ENCODE measurements around the gene HOXD11. TPM values are rescaled to one million over a fixed set of nuclear protein-coding genes. Genes with fewer than 3 reads are reported as not detected.
A peak's percentile ranks its signal among the peaks of the same experiment; 100 is the strongest.

HOXD11 gene
- total and polyA plus RNA-seq, 9 of the 15 experiments (the other 6 are each of a cell fraction or from before 2014, with no cell fraction given): not detected

DNA sequence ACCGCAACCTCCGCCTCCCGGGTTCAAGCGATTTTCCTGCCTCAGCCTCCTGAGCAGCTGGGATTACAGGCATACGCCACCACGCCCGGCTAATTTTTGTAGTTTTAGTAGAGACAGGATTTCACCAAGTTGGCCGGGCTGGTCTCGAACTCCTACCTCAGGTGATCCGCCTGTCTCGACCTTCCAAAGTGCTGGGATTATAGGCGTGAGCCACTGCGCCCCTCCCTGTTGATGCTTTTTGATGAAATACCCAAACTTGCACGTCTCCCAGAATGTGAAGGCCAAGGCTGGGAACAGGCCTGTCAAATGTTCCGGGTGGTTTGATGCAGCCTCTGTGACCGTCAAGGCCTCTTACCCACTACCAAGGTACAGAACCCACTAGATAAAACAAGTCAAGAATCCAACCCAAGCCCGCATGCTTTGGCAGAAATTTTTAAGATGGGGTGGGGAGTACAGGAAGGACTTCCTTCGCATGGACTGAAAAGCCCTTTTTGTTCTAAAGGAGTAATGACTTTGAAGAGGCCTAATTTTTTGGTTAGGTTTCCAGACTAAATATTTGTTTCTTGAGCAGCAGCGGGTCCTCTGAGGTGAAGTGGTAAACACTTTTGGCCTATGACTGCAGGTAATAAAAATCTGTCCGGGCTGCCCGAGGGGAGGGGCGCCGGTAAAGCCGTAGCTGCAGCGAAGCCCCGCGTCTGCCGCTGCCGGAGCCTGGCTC is 19.6 kb upstream of the HOXD11 start:
- no peak overlapping the region for H3K4me2 ChIP-seq (ENCODE audit: insufficient read depth, low read length)
- no peak for FAIRE-seq

More for the DNA sequence above, 19.6 kb upstream of the HOXD11 start:
- no peaks in the 10 kb centered on the region for H3K79me2 ChIP-seq (ENCODE audit: control insufficient read depth, insufficient read depth, low read length)
- no peaks in the 10 kb centered on the region for H3K36me3 ChIP-seq (ENCODE audit: control insufficient read depth, insufficient read depth, low read length)
- no peak for ATAC-seq
- H2AFZ ChIP-seq (ENCODE audit: low read depth, low read length): peak overlapping the region; percentile 72; the same call in 1 of the 2 replicates
- no peak overlapping the region for H3K9ac ChIP-seq (ENCODE audit: insufficient read depth in 1 of 2, low read depth in 2 of 2, low read length in 2 of 2)
- BruUV-seq (replicated peaks): no TSS peak
- peaks cover 72 to 86% of the 10 kb centered on the region in 2 experiments for H3K27me3 ChIP-seq (ENCODE audit: control insufficient read depth in 2 of 2, insufficient read depth in 2 of 2, low read length in 2 of 2)
- no peak for TF ChIP-seq ZNF133 (CRISPR knock-in tag; IDR thresholded peaks at IDR 0.05)
- TF ChIP-seq NR3C1 (CRISPR knock-in tag; IDR thresholded peaks at IDR 0.05): no peak
- intact Hi-C loops (cut with micrococcal nuclease): loop anchor here (2.0 kb wide), 2 partner anchors 673 to 777 kb away; no protein-coding TSS in a partner anchor
- peaks cover 0 to 27% of the 10 kb centered on the region in 2 experiments; a peak in 2 of 5 replicates for H3K4me1 ChIP-seq (replicated peaks in 1 of 2; ENCODE audit: control insufficient read depth in 2 of 2, insufficient read depth in 2 of 2, low read length in 2 of 2)
- no peak overlapping the region for H3K27ac ChIP-seq (ENCODE audit: extremely low read depth, low read depth, low read length)
- no peak for DNase-seq (ENCODE audit: extremely low read depth in 1 of 4, low spot score in 3 of 4)
- peaks cover 4% of the 10 kb centered on the region; the same call in 1 of the 2 replicates for H4K20me1 ChIP-seq (replicated peaks; ENCODE audit: control insufficient read depth, insufficient read depth, low read length)
- no peak overlapping the region for H3K4me3 ChIP-seq
- ChIA-PET CTCF (ENCODE audit: low intra/inter-chr PET ratio) (interaction anchor here (1.0 to 3.5 kb wide), 6 partner anchors 10 to 836 kb away, joined by 3 to 14 read pairs (median 5); no protein-coding TSS in a partner anchor), POLR2A (no interaction called here)
- in situ Hi-C loops (cut with MboI): loop anchor here (10.0 to 25.0 kb wide), 2 partner anchors 663 to 1050 kb away; no protein-coding TSS in a partner anchor
- H3K9me3 ChIP-seq (replicated peaks; ENCODE audit: control insufficient read depth, insufficient read depth, low read depth, low read length): no peaks in the 10 kb centered on the region; the same call in 1 of the 2 replicates
- no peaks in the 10 kb centered on the region for H3K9me1 ChIP-seq (ENCODE audit: control insufficient read depth, insufficient read depth, low read length)
- WGBS (ENCODE audit: insufficient coverage, low coverage, missing lambda C conversion rate): 12% methylated on average over 29 of the region's 29 CpGs

Data from K562 (cell line).